HEK293 (cell line): ENCODE measurements around the gene RACK1.

Experiments used
- CTCF ChIA-PET: fragments of 350-600 bp; formaldehyde crosslinking; extraction: SDS; loops from one replicate; lab custom pipeline; 2021; ENCODE audit warnings: antibody characterized with exemption; lab: Yijun Ruan, JAX
- POLR2A ChIA-PET: fragments of 300-600 bp; formaldehyde crosslinking; extraction: SDS; loops from one replicate; lab custom pipeline; 2020; ENCODE audit warnings: antibody characterized with exemption, inconsistent platforms; lab: Yijun Ruan, JAX
- H3K27ac ChIP-seq: fragments of 200-500 bp; sonication (Bioruptor generic); 2 replicates; pipeline ENCODE4 v1.5.1; 2014; ENCODE audit warnings: low read depth, low read length, control low read depth, inconsistent platforms; ENCODE audit errors: extremely low read depth
- H3K36me3 ChIP-seq, 2 experiments: fragments of 200-500 bp in 1 of 2; sonication (Bioruptor generic) in 1 of 2; 1 replicate in 1 of 2; 2 replicates in 1 of 2; pipeline ENCODE4 v1.5.1; 2014 to 2017; ENCODE audit warnings: inconsistent platforms in 2 of 2, low read length in 2 of 2; ENCODE audit not compliant: control insufficient read depth in 2 of 2, insufficient read depth in 1 of 2
- H3K4me1 ChIP-seq: fragments of 200-500 bp; sonication (Bioruptor generic); 2 replicates; pipeline ENCODE4 v1.5.1; 2014; ENCODE audit warnings: mild to moderate bottlenecking, low read length, inconsistent platforms; ENCODE audit not compliant: control insufficient read depth, insufficient read depth
- H3K4me3 ChIP-seq: 2 replicates; pipeline ENCODE4 v1.5.1; 2011; ENCODE audit warnings: low read depth, mild to moderate bottlenecking, control low read depth, low read length, moderate library complexity
- H3K9me3 ChIP-seq: fragments of 200-500 bp; sonication (Bioruptor generic); 2 replicates; pipeline ENCODE4 v1.5.1; 2014; ENCODE audit warnings: low read depth, low read length, inconsistent platforms; ENCODE audit not compliant: control insufficient read depth, insufficient read depth
- EGR2 ChIP-seq: fragments of 450-650 bp; formaldehyde crosslinking; IDR thresholded peaks from 2 replicates; pipeline ENCODE4 v1.5.1; 2016; ENCODE audit warnings: low read depth, missing biosample characterization, missing genetic modification characterization
- GLIS2 ChIP-seq: fragments of 450-650 bp; formaldehyde crosslinking; IDR thresholded peaks from 2 replicates; pipeline ENCODE4 v1.5.1; 2016; ENCODE audit warnings: missing biosample characterization, missing genetic modification characterization
- SP7 ChIP-seq: fragments of 450-650 bp; formaldehyde crosslinking; IDR thresholded peaks from 2 replicates; pipeline ENCODE4 v1.5.1; 2016; ENCODE audit warnings: missing biosample characterization, missing genetic modification characterization
- YY1 ChIP-seq: fragments of 450-650 bp; formaldehyde crosslinking; IDR thresholded peaks from 2 replicates; pipeline ENCODE4 v1.5.1; 2018; ENCODE audit warnings: missing biosample characterization, missing genetic modification characterization
- ZFHX2 ChIP-seq: fragments of 450-650 bp; formaldehyde crosslinking; conservative IDR thresholded peaks from 2 replicates; pipeline ENCODE4 v1.5.1; 2016; ENCODE audit warnings: missing biosample characterization, missing genetic modification characterization
- ZNF202 ChIP-seq: fragments of 450-650 bp; formaldehyde crosslinking; IDR thresholded peaks from 2 replicates; pipeline ENCODE4 v1.5.1; 2016; ENCODE audit warnings: missing biosample characterization, missing genetic modification characterization, borderline replicate concordance
- ZNF248 ChIP-seq: fragments of 450-650 bp; formaldehyde crosslinking; IDR thresholded peaks from 2 replicates; pipeline ENCODE4 v1.5.1; 2017; ENCODE audit warnings: missing biosample characterization, missing genetic modification characterization
- ZNF623 ChIP-seq: fragments of 450-650 bp; formaldehyde crosslinking; IDR thresholded peaks from 2 replicates; pipeline ENCODE4 v1.5.1; 2016; ENCODE audit warnings: missing biosample characterization, missing genetic modification characterization
- TF ChIP-seq, protein P1 (sequence below): fragments of 450-650 bp; formaldehyde crosslinking; IDR thresholded peaks from 2 replicates; pipeline ENCODE4 v1.5.1; 2016; ENCODE audit warnings: missing biosample characterization, missing genetic modification characterization
- TF ChIP-seq, protein P2 (sequence below): fragments of 450-650 bp; formaldehyde crosslinking; IDR thresholded peaks from 2 replicates; pipeline ENCODE4 v1.5.1; 2016; ENCODE audit warnings: missing biosample characterization, missing genetic modification characterization

RACK1 gene

DNA sequence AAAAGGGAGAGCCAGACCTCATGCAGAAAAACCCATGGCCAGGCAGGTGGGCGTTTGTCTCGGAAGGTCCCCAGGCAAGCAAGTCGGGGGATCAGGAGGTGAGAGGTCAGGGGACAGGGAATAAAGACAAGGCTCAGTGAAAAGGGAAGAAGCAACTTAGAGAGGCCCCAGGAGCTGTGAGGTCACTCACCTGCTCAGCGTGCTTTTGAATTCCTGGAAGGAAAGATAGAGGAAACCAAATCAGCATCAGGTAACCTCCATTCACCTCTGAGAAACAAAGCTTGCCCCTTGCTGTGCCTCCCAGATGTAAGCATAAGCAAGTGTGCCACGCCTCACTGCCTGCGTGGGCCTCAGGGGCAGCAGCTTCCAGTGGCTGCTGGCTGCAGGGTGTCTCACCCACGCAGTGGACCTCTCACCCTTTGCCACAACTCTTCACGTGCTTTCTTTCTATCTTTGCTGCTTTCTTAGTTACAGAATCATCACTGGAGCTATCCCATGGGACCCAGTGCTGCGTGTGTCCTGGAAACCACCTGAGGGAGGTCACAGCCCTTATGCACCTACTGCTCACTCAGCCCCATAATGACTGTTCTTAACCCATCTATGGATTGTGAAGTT is 44.7 kb downstream of the RACK1 start:
- no peak for TF ChIP-seq YY1
- peak; percentile 36; the same call in 1 of the 2 replicates for TF ChIP-seq EGR2 (tag by site-specific recombination)
- TF ChIP-seq ZFHX2 (tag by site-specific recombination) = 0 out of 2 replicates have a peak, but pooled peaks have one; percentile 40
- Histone ChIP-seq H3K4me1 (no peaks in the 10 kb centered on the region), H3K9me3 (no peaks in the 10 kb centered on the region), H3K27ac (no peak overlapping the region), H3K36me3 (no peaks in the 10 kb centered on the region), H3K4me3 (no peak overlapping the region)
- ChIA-PET POLR2A (interaction anchor here (1.2 to 1.7 kb wide), 2 partner anchors 24 to 45 kb away, joined by 3 to 4 read pairs; partner anchors contain the start of genes RACK1 and TRIM41), CTCF (interaction anchor here (0.5 to 0.8 kb wide), 2 partner anchors 15 to 158 kb away, joined by 3 to 5 read pairs; no protein-coding TSS in a partner anchor)

DNA sequence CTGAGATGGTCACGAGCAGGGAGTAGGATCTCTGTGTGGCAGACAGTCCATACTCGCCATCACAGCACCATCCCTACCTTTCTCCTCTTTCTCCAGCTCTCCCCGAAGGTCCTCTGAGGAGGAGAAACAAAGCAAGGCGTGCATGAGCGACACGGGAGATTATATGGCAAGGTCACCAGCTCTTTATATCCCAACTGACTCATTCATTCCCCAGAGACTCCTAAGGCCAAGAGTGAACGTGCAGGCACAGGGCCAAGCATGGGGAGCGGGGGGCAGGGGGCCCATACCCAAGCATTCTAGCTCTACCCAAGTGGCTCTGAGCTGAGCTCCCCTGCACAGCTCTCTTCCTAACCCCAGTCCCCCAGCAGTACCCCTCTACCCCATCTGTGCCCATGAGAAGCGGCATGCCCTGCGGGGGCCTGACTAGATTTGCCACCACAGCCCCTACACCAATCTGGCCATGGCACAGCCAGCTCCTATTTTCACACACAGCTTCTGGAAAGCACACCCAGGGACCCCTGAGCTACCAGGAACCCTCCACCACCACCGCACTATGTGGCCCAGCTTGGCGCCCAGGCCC is 45.5 kb downstream of the RACK1 start:
- POLR2A ChIA-PET = interaction anchor here (0.6 to 2.2 kb wide), 4 partner anchors 9 to 46 kb away, joined by 3 to 10 read pairs (median 5); partner anchors contain the start of genes RACK1 and TRIM41
- Histone ChIP-seq H3K27ac (no peak overlapping the region), H3K36me3 (no peaks in the 10 kb centered on the region), H3K4me1 (no peaks in the 10 kb centered on the region), H3K9me3 (no peaks in the 10 kb centered on the region), H3K4me3 (no peak overlapping the region)
- CTCF ChIA-PET = interaction anchor here (1.0 kb wide), 1 partner anchor 13 kb away, joined by 5 read pairs; no protein-coding TSS in a partner anchor
- peak; percentile 38; the same call in 1 of the 2 replicates for TF ChIP-seq GLIS2 (tag by site-specific recombination)
- TF ChIP-seq SP7 (tag by site-specific recombination) = no peak
- no peak for TF ChIP-seq ZNF248 (tag by site-specific recombination)
- TF ChIP-seq, protein P1, sequence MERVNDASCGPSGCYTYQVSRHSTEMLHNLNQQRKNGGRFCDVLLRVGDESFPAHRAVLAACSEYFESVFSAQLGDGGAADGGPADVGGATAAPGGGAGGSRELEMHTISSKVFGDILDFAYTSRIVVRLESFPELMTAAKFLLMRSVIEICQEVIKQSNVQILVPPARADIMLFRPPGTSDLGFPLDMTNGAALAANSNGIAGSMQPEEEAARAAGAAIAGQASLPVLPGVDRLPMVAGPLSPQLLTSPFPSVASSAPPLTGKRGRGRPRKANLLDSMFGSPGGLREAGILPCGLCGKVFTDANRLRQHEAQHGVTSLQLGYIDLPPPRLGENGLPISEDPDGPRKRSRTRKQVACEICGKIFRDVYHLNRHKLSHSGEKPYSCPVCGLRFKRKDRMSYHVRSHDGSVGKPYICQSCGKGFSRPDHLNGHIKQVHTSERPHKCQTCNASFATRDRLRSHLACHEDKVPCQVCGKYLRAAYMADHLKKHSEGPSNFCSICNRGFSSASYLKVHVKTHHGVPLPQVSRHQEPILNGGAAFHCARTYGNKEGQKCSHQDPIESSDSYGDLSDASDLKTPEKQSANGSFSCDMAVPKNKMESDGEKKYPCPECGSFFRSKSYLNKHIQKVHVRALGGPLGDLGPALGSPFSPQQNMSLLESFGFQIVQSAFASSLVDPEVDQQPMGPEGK (tag by site-specific recombination) = peak; percentile 48
- TF ChIP-seq, protein P2, sequence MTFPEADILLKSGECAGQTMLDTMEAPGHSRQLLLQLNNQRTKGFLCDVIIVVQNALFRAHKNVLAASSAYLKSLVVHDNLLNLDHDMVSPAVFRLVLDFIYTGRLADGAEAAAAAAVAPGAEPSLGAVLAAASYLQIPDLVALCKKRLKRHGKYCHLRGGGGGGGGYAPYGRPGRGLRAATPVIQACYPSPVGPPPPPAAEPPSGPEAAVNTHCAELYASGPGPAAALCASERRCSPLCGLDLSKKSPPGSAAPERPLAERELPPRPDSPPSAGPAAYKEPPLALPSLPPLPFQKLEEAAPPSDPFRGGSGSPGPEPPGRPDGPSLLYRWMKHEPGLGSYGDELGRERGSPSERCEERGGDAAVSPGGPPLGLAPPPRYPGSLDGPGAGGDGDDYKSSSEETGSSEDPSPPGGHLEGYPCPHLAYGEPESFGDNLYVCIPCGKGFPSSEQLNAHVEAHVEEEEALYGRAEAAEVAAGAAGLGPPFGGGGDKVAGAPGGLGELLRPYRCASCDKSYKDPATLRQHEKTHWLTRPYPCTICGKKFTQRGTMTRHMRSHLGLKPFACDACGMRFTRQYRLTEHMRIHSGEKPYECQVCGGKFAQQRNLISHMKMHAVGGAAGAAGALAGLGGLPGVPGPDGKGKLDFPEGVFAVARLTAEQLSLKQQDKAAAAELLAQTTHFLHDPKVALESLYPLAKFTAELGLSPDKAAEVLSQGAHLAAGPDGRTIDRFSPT (tag by site-specific recombination) = peak; percentile 49; the same call in 1 of the 2 replicates
- TF ChIP-seq ZNF202 (tag by site-specific recombination) = no peak

DNA sequence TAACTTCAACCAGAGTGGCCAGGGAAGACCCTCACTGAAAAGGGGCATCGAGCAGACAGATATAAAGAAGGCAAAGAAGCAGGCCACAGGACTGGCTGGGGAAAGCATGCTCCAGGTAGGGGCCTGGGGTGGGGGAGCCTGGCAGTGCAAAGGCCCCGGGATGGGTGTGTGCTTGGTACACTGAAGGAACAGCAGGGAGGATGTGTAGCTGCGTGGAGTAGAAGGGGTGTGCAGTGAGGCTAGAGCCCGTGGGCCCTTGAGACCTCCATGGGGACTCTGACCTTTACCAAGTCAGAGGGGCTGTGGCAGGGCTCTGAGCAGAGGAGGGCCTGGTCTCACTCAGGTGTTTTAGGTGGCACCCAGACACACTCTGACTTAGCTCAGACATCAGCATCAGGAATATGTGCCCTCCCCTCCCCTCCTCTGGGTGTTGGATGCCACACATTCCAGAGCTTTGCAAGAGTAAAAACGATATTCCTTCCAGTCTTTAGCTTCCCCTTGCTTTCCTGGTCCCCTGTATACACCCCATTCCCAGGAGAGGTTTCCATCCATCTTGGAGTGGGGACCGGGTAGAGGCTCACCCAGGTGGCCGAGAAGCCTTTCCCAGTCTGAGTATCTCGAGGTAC is 46.3 kb downstream of the RACK1 start:
- CTCF ChIA-PET = interaction anchor here (1.0 kb wide), 1 partner anchor 13 kb away, joined by 5 read pairs; no protein-coding TSS in a partner anchor
- TF ChIP-seq ZNF623 (tag by site-specific recombination) = peak; percentile 64
- TF ChIP-seq ZFHX2 (tag by site-specific recombination) = no peak
- Histone ChIP-seq H3K36me3 (no peaks in the 10 kb centered on the region), H3K4me3 (no peak overlapping the region), H3K9me3 (no peaks in the 10 kb centered on the region), H3K4me1 (no peaks in the 10 kb centered on the region), H3K27ac (no peak overlapping the region)
- POLR2A ChIA-PET = interaction anchor here (0.6 to 2.2 kb wide), 3 partner anchors 10 to 26 kb away, joined by 4 to 10 read pairs (median 6); partner anchors contain the start of gene TRIM41
